Neural progenitor cell (in vitro differentiated cells): ENCODE results near the gene MS4A4A. TPM values are rescaled to one million over a fixed set of nuclear protein-coding genes. Genes with fewer than 3 reads are reported as not detected.
A peak's percentile ranks its signal among the peaks of the same experiment; 100 is the strongest.
"Not testable (repeated sequence)": the region's sequence is repeated elsewhere in the genome, so short reads cannot be mapped to it uniquely, and the experiment has no call there.

Experiments
- DNase-seq: peaks from one replicate; pipeline ENCODE4 v3.0.0-alpha.2; 2016; ENCODE audit warnings: low spot score
- H2AFZ ChIP-seq: fragments of 200-600 bp; sonication (generic); replicated peaks from 2 replicates; pipeline ENCODE4 v1.6.1; 2016; ENCODE audit warnings: antibody characterized with exemption
- H3F3A ChIP-seq: fragments of 200-600 bp; sonication (generic); 2 replicates; pipeline ENCODE4 v1.6.1; 2016; ENCODE audit warnings: antibody characterized with exemption, low read depth
- H3K27ac ChIP-seq: fragments of 200-600 bp; sonication (generic); 2 replicates; pipeline ENCODE4 v1.5.1; 2016; ENCODE audit warnings: mild to moderate bottlenecking
- H3K27me3 ChIP-seq: fragments of 200-600 bp; sonication (generic); 2 replicates; pipeline ENCODE4 v1.6.1; 2016; ENCODE audit warnings: mild to moderate bottlenecking, moderate library complexity
- H3K36me3 ChIP-seq: fragments of 200-600 bp; sonication (generic); 2 replicates; pipeline ENCODE4 v1.5.1; 2016
- H3K4me1 ChIP-seq: fragments of 200-600 bp; sonication (generic); 2 replicates; pipeline ENCODE4 v1.6.1; 2016; ENCODE audit warnings: mixed run types
- H3K4me2 ChIP-seq: fragments of 200-600 bp; sonication (generic); 2 replicates; pipeline ENCODE4 v1.6.1; 2016
- H3K4me3 ChIP-seq: fragments of 200-600 bp; sonication (generic); 2 replicates; pipeline ENCODE4 v1.5.1; 2016
- H3K79me2 ChIP-seq: fragments of 200-600 bp; sonication (generic); 2 replicates; pipeline ENCODE4 v1.6.1; 2016; ENCODE audit warnings: low read depth
- H3K9ac ChIP-seq: fragments of 200-600 bp; sonication (generic); 2 replicates; pipeline ENCODE4 v1.6.1; 2016
- H3K9me3 ChIP-seq: fragments of 200-600 bp; sonication (generic); 2 replicates; pipeline ENCODE4 v1.5.1; 2016; ENCODE audit warnings: low read depth
- H4K20me1 ChIP-seq: fragments of 200-600 bp; sonication (generic); 2 replicates; pipeline ENCODE4 v1.6.1; 2016; ENCODE audit warnings: low read depth
- H3K27ac Mint-ChIP-seq: 3 replicates; pipeline ENCODE4 v1.8.0; 2021; ENCODE audit warnings: mixed read lengths
- H3K27me3 Mint-ChIP-seq: 2 replicates; pipeline ENCODE4 v1.8.0; 2022; ENCODE audit warnings: low read depth, mild to moderate bottlenecking, inconsistent platforms, moderate library complexity, mixed read lengths; ENCODE audit not compliant: insufficient read depth
- H3K36me3 Mint-ChIP-seq: 3 replicates; pipeline ENCODE4 v1.8.0; 2021; ENCODE audit warnings: mixed read lengths
- H3K4me1 Mint-ChIP-seq: 3 replicates; pipeline ENCODE4 v1.8.0; 2021; ENCODE audit warnings: mixed read lengths
- H3K4me3 Mint-ChIP-seq: 3 replicates; pipeline ENCODE4 v1.8.0; 2021; ENCODE audit warnings: mild to moderate bottlenecking, moderate library complexity, mixed read lengths
- H3K9me3 Mint-ChIP-seq: 3 replicates; pipeline ENCODE4 v1.8.0; 2020; ENCODE audit warnings: mixed read lengths
- CTCF ChIP-seq: fragments of 200-600 bp; sonication (generic); IDR thresholded peaks from 2 replicates; pipeline ENCODE4 v1.5.1; 2017; ENCODE audit warnings: antibody characterized with exemption, mild to moderate bottlenecking
- EZH2 ChIP-seq: fragments of 200-600 bp; sonication (generic); IDR thresholded peaks from 2 replicates; pipeline ENCODE4 v1.6.1; 2017; ENCODE audit warnings: antibody characterized with exemption, mild to moderate bottlenecking, moderate library complexity
- EZH2phosphoT487 ChIP-seq: fragments of 200-600 bp; sonication (generic); IDR thresholded peaks from 2 replicates; pipeline ENCODE4 v1.6.1; 2017; ENCODE audit warnings: antibody characterized with exemption
- total RNA-seq: library from RNA; depleted of rRNA; stranded (reverse); fragments of >200 nt; gene quantifications from 2 replicates; pipeline ENCODE4 v1.2.3, GENCODE V29; 2015; ENCODE audit warnings: low replicate concordance

MS4A4A gene
- total RNA-seq, 1 donor from 2014 or later: not detected

- no peak for TF ChIP-seq EZH2
- TF ChIP-seq CTCF: no peak
- no peak for TF ChIP-seq EZH2phosphoT487
- Histone ChIP-seq H3K4me2 (no peak overlapping the region), H3K79me2 (no peaks in the 10 kb centered on the region), H3K36me3 (no peaks in the 10 kb centered on the region), H4K20me1 (no peaks in the 10 kb centered on the region), H3F3A (no peaks in the 10 kb centered on the region), H3K4me1 (no peaks in the 10 kb centered on the region), H3K9me3 (peaks cover 7% of the 10 kb centered on the region), H3K27ac (no peak overlapping the region), H3K4me3 (no peak overlapping the region), H3K27me3 (no peaks in the 10 kb centered on the region), H3K9ac (no peak overlapping the region), H2AFZ (no peak overlapping the region)
- Mint-ChIP-seq H3K36me3 (peaks cover 2% of the 10 kb centered on the region), H3K9me3 (peaks cover 14% of the 10 kb centered on the region), H3K4me3 (no peak overlapping the region), H3K27ac (no peak overlapping the region), H3K4me1 (no peaks in the 10 kb centered on the region), H3K27me3 (no peaks in the 10 kb centered on the region)
- DNase-seq: no peak
Observed at GRCh38 chr11:60274416-60274815, 6.0 kb upstream of the MS4A4A start.

GRCh38 chr11:60281485-60281884, 1.0 kb downstream of the MS4A4A start:
- H3K9ac ChIP-seq: no peak overlapping the region
- Mint-ChIP-seq H3K36me3 (no peaks in the 10 kb centered on the region), H3K9me3 (peaks cover 10% of the 10 kb centered on the region), H3K27me3 (peaks cover 9% of the 10 kb centered on the region), H3K4me3 (no peak overlapping the region), H3K4me1 (peaks cover 23% of the 10 kb centered on the region), H3K27ac (no peak overlapping the region)
- no peaks in the 10 kb centered on the region for H3K36me3 ChIP-seq
- no peaks in the 10 kb centered on the region for H3K79me2 ChIP-seq
- no peak overlapping the region for H3K27ac ChIP-seq
- H4K20me1 ChIP-seq: no peaks in the 10 kb centered on the region
- no peaks in the 10 kb centered on the region for H3F3A ChIP-seq
- TF ChIP-seq EZH2: no peak
- TF ChIP-seq EZH2phosphoT487: no peak
- no peak for TF ChIP-seq CTCF
- H3K9me3 ChIP-seq: no peaks in the 10 kb centered on the region
- no peak overlapping the region for H2AFZ ChIP-seq
- no peak overlapping the region for H3K4me2 ChIP-seq
- no peaks in the 10 kb centered on the region for H3K4me1 ChIP-seq
- no peaks in the 10 kb centered on the region for H3K27me3 ChIP-seq
- H3K4me3 ChIP-seq: no peak overlapping the region
- no peak for DNase-seq

GRCh38 chr11:60282286-60282685, 1.8 kb downstream of the MS4A4A start:
- H3K36me3 ChIP-seq: no peaks in the 10 kb centered on the region
- H3K27me3 Mint-ChIP-seq: peaks cover 9% of the 10 kb centered on the region
- no peak overlapping the region for H3K4me3 ChIP-seq
- H3K4me3 Mint-ChIP-seq: no peak overlapping the region
- DNase-seq: no peak
- H4K20me1 ChIP-seq: no peaks in the 10 kb centered on the region
- no peak overlapping the region for H3K27ac ChIP-seq
- no peak for TF ChIP-seq EZH2
- no peak for TF ChIP-seq EZH2phosphoT487
- TF ChIP-seq CTCF: no peak
- H3F3A ChIP-seq: no peaks in the 10 kb centered on the region
- H3K36me3 Mint-ChIP-seq: no peaks in the 10 kb centered on the region
- no peaks in the 10 kb centered on the region for H3K79me2 ChIP-seq
- no peaks in the 10 kb centered on the region for H3K9me3 ChIP-seq
- peaks cover 16% of the 10 kb centered on the region for H3K9me3 Mint-ChIP-seq
- no peak overlapping the region for H2AFZ ChIP-seq
- H3K9ac ChIP-seq: no peak overlapping the region
- no peaks in the 10 kb centered on the region for H3K4me1 ChIP-seq
- H3K27me3 ChIP-seq: no peaks in the 10 kb centered on the region
- H3K4me1 Mint-ChIP-seq: peaks cover 27% of the 10 kb centered on the region
- no peak overlapping the region for H3K4me2 ChIP-seq
- H3K27ac Mint-ChIP-seq: no peak overlapping the region

GRCh38 chr11:60285411-60286126, 5.1 kb downstream of the MS4A4A start:
- Mint-ChIP-seq H3K4me1 (peaks cover 27% of the 10 kb centered on the region), H3K9me3 (peaks cover 35% of the 10 kb centered on the region), H3K27ac (peak overlapping the region; percentile 13)
- not testable (repeated sequence) for H3K4me3 Mint-ChIP-seq, H3K9me3 ChIP-seq, H3K9ac ChIP-seq, H3K36me3 Mint-ChIP-seq, H3K27me3 Mint-ChIP-seq, H3K79me2 ChIP-seq, H3K4me1 ChIP-seq, H3F3A ChIP-seq, H3K4me2 ChIP-seq, H3K27me3 ChIP-seq, H4K20me1 ChIP-seq, H2AFZ ChIP-seq, H3K4me3 ChIP-seq, H3K36me3 ChIP-seq, DNase-seq, H3K27ac ChIP-seq
